ENCODE results near the gene DNMT3L. TPM values are rescaled to one million over a fixed set of nuclear protein-coding genes. Genes with fewer than 3 reads are reported as not detected.

The DNMT3L gene
- total RNA-seq = not detected
- polyA plus RNA-seq = not detected
- long read RNA-seq, donor 1 = 0 reads
- long read RNA-seq, donor 2 = 0 reads

GRCh38 chr21:44261675-44262295 is at the start of gene DNMT3L:
Gene DNMT3L, minus strand, starts transcription at chr21:44261897. Its CDS starts 638 bp downstream, at chr21:44261259.
- Histone ChIP-seq H3K9me3 (no peaks in the 10 kb centered on the region), H3K4me3 (no peak within 1 kb of the TSS), H3K27ac (no peak within 1 kb of the TSS), H3K4me1 (no peaks in the 10 kb centered on the region), H3K36me3 (no peaks in the 10 kb centered on the region), H3K27me3 (replicated peaks in 1 of 7) (peaks cover 0 to 7% (median 0%) of the 10 kb centered on the region in 7 donors)
- no peak for DNase-seq
- 78 to 85% (median 79%) methylated on average over 18 to 19 of the region's 19 CpGs for WGBS, 5 donors
- intact Hi-C loops (cut with DNase I; ENCODE audit: low total_unique reads) = no loop called here
- no peak for TF ChIP-seq CTCF (IDR thresholded peaks at IDR 0.05 in 8 of 11, conservative IDR thresholded peaks at IDR 0.05 in 3 of 11)
- no peak for TF ChIP-seq POLR2AphosphoS5 (IDR thresholded peaks at IDR 0.05)

GRCh38 chr21:44310628-44311507 is 49.2 kb upstream of the DNMT3L start:
- H3K4me3 ChIP-seq = no peak overlapping the region
- no peaks in the 10 kb centered on the region for H3K9me3 ChIP-seq
- DNase-seq = no peak
- intact Hi-C loops (cut with DNase I; ENCODE audit: low total_unique reads) = no loop called here
- H3K27me3 ChIP-seq (replicated peaks in 1 of 7) = no peaks in the 10 kb centered on the region
- TF ChIP-seq POLR2AphosphoS5 (IDR thresholded peaks at IDR 0.05) = no peak
- TF ChIP-seq POLR2A (IDR thresholded peaks at IDR 0.05) = no peak
- TF ChIP-seq CTCF (IDR thresholded peaks at IDR 0.05 in 8 of 11, conservative IDR thresholded peaks at IDR 0.05 in 3 of 11) = no peak
- peaks cover 0 to 100% (median 67%) of the 10 kb centered on the region in 6 donors for H3K36me3 ChIP-seq
- H3K27ac ChIP-seq = no peak overlapping the region
- peaks cover 0 to 16% (median 6%) of the 10 kb centered on the region in 6 donors for H3K4me1 ChIP-seq
- 92 to 96% (median 94%) methylated on average over 18 to 28 of the region's 28 CpGs for WGBS, 5 donors

- no peak overlapping the region for H3K4me3 ChIP-seq
- peaks cover 8 to 53% (median 42%) of the 10 kb centered on the region in 6 donors for H3K4me1 ChIP-seq
- H3K27me3 ChIP-seq (replicated peaks in 1 of 7) = no peaks in the 10 kb centered on the region
- no peaks in the 10 kb centered on the region for H3K9me3 ChIP-seq
- TF ChIP-seq POLR2A (IDR thresholded peaks at IDR 0.05) (no peak), CTCF (IDR thresholded peaks at IDR 0.05 in 8 of 11, conservative IDR thresholded peaks at IDR 0.05 in 3 of 11) (no peak), POLR2AphosphoS5 (IDR thresholded peaks at IDR 0.05) (no peak)
- intact Hi-C loops (cut with DNase I; ENCODE audit: low total_unique reads) = no loop called here
- H3K36me3 ChIP-seq = peaks cover 0 to 65% (median 38%) of the 10 kb centered on the region in 6 donors
- no peak overlapping the region for H3K27ac ChIP-seq
- DNase-seq = no peak
- WGBS, 5 donors = 90 to 96% (median 92%) methylated on average over 19 to 21 of the region's 21 CpGs
Measured at GRCh38 chr21:44306936-44307704, 45.4 kb upstream of the DNMT3L start.

Measured in spleen (tissue), 13 donors.